Measurements from ENCODE around the gene JPH4. TPM values are rescaled to one million over a fixed set of nuclear protein-coding genes. Genes with fewer than 3 reads are reported as not detected.
A peak's percentile ranks its signal among the peaks of the same experiment; 100 is the strongest.
"Not testable (repeated sequence)": the region's sequence is repeated elsewhere in the genome, so short reads cannot be mapped to it uniquely, and the experiment has no call there.

Gene JPH4
- total and polyA plus RNA-seq, 2 experiments from 2014 or later = 2.7 TPM

- no peaks in the 10 kb centered on the region for H3K9me3 ChIP-seq (ENCODE audit: low read depth)
- H3K27me3 ChIP-seq = no peaks in the 10 kb centered on the region
- 54% methylated on average over 4 of the region's 4 CpGs for WGBS (ENCODE audit: low lambda C conversion rate, missing lambda C conversion rate)
- H3K4me3 ChIP-seq = no peak overlapping the region
- H3K4me1 ChIP-seq (ENCODE audit: insufficient read depth) = peaks cover 41% of the 10 kb centered on the region
- no peaks in the 10 kb centered on the region for H3K9me2 ChIP-seq (replicated peaks; ENCODE audit: insufficient read depth)
- no peak overlapping the region for H3K4me2 ChIP-seq
- no peaks in the 10 kb centered on the region for H3K79me2 ChIP-seq
- H3K27ac ChIP-seq = peak overlapping the region; percentile 62
- no peak for DNase-seq (ENCODE audit: low spot score)
- H2AFZ ChIP-seq = peak overlapping the region; percentile 10
- H3K36me3 ChIP-seq (replicated peaks; ENCODE audit: insufficient read depth, low read depth) = no peaks in the 10 kb centered on the region
- H4K20me1 ChIP-seq (ENCODE audit: insufficient read depth, poor library complexity, severe bottlenecking) = no peaks in the 10 kb centered on the region
- TF ChIP-seq EZH2 (IDR thresholded peaks at IDR 0.05; ENCODE audit: borderline replicate concordance) (no peak), CTCF (IDR thresholded peaks at IDR 0.05; ENCODE audit: poor library complexity) (no peak), EZH2phosphoT487 (IDR thresholded peaks at IDR 0.05; ENCODE audit: low read depth, severe bottlenecking, unreplicated experiment) (no peak)
These were observed 32.3 kb upstream of the JPH4 start for GRCh38 chr14:23610815-23611289.

GRCh38 chr14:23610090-23610814, 31.7 kb upstream of the JPH4 start:
- H3K4me3 ChIP-seq = no peak overlapping the region
- H4K20me1 ChIP-seq (ENCODE audit: insufficient read depth, poor library complexity, severe bottlenecking) = no peaks in the 10 kb centered on the region
- H3K9me3 ChIP-seq (ENCODE audit: low read depth) = no peaks in the 10 kb centered on the region
- peak overlapping the region; percentile 25 for H3K27ac ChIP-seq
- DNase-seq (ENCODE audit: low spot score) = no peak
- no peak for TF ChIP-seq EZH2phosphoT487 (IDR thresholded peaks at IDR 0.05; ENCODE audit: low read depth, severe bottlenecking, unreplicated experiment)
- no peak for TF ChIP-seq EZH2 (IDR thresholded peaks at IDR 0.05; ENCODE audit: borderline replicate concordance)
- TF ChIP-seq CTCF (IDR thresholded peaks at IDR 0.05; ENCODE audit: poor library complexity) = no peak
- WGBS (ENCODE audit: low lambda C conversion rate, missing lambda C conversion rate) = 23% methylated on average over 2 of the region's 2 CpGs
- no peaks in the 10 kb centered on the region for H3K36me3 ChIP-seq (replicated peaks; ENCODE audit: insufficient read depth, low read depth)
- no peak overlapping the region for H3K4me2 ChIP-seq
- no peaks in the 10 kb centered on the region for H3K79me2 ChIP-seq
- no peaks in the 10 kb centered on the region for H3K9me2 ChIP-seq (replicated peaks; ENCODE audit: insufficient read depth)
- no peaks in the 10 kb centered on the region for H3K27me3 ChIP-seq
- H3K4me1 ChIP-seq (ENCODE audit: insufficient read depth) = peaks cover 41% of the 10 kb centered on the region
- H2AFZ ChIP-seq = no peak overlapping the region

- not testable (repeated sequence) for H3K4me2 ChIP-seq; H2AFZ ChIP-seq; H3K4me3 ChIP-seq; H4K20me1 ChIP-seq (ENCODE audit: insufficient read depth, poor library complexity, severe bottlenecking); H3K27me3 ChIP-seq; H3K9me2 ChIP-seq (replicated peaks; ENCODE audit: insufficient read depth); H3K79me2 ChIP-seq; H3K36me3 ChIP-seq (replicated peaks; ENCODE audit: insufficient read depth, low read depth); H3K9me3 ChIP-seq (ENCODE audit: low read depth)
- peak; percentile 32 for DNase-seq (ENCODE audit: low spot score)
- Histone ChIP-seq H3K4me1 (ENCODE audit: insufficient read depth) (peaks cover 37% of the 10 kb centered on the region), H3K27ac (peak overlapping the region; percentile 70)
- 48% methylated on average over 7 of the region's 7 CpGs for WGBS (ENCODE audit: low lambda C conversion rate, missing lambda C conversion rate)
These were observed 31.0 kb upstream of the JPH4 start for GRCh38 chr14:23609411-23610089.

- Histone ChIP-seq H3K79me2 (no peaks in the 10 kb centered on the region), H3K4me3 (no peak overlapping the region), H3K4me2 (no peak overlapping the region), H3K9me3 (ENCODE audit: low read depth) (no peaks in the 10 kb centered on the region), H2AFZ (no peak overlapping the region), H3K27me3 (no peaks in the 10 kb centered on the region), H3K36me3 (replicated peaks; ENCODE audit: insufficient read depth, low read depth) (no peaks in the 10 kb centered on the region), H3K9me2 (replicated peaks; ENCODE audit: insufficient read depth) (no peaks in the 10 kb centered on the region), H3K4me1 (ENCODE audit: insufficient read depth) (peaks cover 32% of the 10 kb centered on the region), H4K20me1 (ENCODE audit: insufficient read depth, poor library complexity, severe bottlenecking) (no peaks in the 10 kb centered on the region), H3K27ac (peak overlapping the region; percentile 70)
- DNase-seq (ENCODE audit: low spot score) = no peak
- 74% methylated on average over 3 of the region's 3 CpGs for WGBS (ENCODE audit: low lambda C conversion rate, missing lambda C conversion rate)
- TF ChIP-seq CTCF (IDR thresholded peaks at IDR 0.05; ENCODE audit: poor library complexity) (no peak), EZH2phosphoT487 (IDR thresholded peaks at IDR 0.05; ENCODE audit: low read depth, severe bottlenecking, unreplicated experiment) (no peak), EZH2 (IDR thresholded peaks at IDR 0.05; ENCODE audit: borderline replicate concordance) (no peak)
These were observed 30.4 kb upstream of the JPH4 start for GRCh38 chr14:23609001-23609400.
